Stimulated activated CD4-positive, alpha-beta T cell treated with anti-CD3 and anti-CD28 coated beads, Interleukin-12 subunit alpha, Interleukin-12 subunit beta, amount 100 ng/mL, for 24 hours (primary cell): ENCODE measurements around the gene STARD13.

Source experiments
- DNase-seq, 2 experiments: peaks; one replicate each; pipeline ENCODE4 v3.0.0-alpha.2; 2020; ENCODE audit warnings: low read depth in 2 of 2

STARD13 gene

DNA sequence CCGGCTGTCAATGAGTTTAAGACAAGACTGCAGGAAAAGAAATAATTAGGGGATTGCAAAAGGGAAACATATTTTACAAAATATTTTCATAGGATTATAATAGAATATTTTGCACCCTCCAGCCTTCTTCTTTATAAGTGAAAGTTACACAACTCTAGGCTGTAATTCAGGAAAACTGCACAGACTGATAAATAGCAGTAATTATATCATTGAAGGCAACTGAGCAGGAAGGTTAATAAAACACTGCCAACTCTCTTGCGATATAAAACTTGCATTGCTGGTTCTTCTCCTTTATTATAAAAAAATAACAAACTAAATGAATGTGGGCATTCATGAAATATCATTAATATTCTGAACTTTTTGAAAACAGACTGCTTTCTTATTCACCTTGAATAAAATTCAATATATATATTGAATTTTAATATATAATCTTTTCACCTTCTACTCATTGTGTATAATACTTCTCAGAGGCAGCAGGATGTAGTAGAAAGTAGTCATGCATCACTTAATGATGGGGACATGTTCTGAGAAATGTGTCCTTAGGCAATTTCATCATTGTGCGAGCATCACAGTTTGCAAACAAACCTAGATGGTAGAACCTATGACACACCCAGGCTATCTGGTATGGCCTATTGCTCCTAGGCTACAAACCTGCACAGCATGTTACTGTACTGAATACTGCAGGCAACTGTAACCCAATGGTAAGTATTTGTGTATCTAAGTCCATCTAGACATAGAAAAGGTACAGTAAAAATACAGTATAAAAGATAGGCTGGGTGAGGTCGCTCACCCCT is 24.9 kb upstream of the STARD13 start:
- DNase-seq: no peak

DNA sequence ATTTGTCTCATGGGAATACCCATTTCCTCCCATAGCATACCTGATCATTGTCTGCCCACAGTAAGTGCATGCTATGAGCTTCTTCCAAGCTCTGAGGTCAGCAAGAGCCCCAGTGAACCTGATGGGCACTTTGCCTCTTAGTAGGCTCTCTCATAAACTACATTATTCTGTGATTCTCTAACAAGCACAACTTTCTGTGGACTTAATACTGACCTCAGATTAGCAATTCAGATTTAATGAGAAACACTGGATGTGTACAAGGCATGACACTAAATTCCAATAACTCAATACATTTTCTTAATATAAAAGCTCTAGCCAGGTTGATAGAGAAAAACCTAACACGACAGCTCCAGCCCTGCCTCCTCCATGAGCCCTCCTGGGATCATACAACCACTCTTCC is 23.3 kb upstream of the STARD13 start:
- no peak for DNase-seq

DNA sequence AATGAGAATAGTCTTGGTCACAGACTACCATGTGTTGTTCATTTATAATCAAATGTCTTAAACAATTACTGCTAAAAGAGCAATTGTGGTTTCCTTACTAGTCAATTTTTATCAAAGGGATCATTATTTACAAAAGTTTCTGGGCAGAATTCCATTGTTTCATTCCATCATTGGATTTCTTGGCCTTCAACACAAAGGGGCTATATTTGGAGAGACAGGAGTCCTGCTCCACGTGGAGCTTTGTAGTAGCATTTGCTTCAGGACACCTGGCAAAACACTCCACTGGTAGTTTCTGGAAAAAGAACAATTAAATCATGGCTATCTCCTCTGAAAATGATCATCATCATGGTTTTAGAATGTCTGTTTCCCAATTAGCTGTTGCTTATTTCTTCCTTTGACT is 22.3 kb upstream of the STARD13 start:
- DNase-seq: no peak

DNA sequence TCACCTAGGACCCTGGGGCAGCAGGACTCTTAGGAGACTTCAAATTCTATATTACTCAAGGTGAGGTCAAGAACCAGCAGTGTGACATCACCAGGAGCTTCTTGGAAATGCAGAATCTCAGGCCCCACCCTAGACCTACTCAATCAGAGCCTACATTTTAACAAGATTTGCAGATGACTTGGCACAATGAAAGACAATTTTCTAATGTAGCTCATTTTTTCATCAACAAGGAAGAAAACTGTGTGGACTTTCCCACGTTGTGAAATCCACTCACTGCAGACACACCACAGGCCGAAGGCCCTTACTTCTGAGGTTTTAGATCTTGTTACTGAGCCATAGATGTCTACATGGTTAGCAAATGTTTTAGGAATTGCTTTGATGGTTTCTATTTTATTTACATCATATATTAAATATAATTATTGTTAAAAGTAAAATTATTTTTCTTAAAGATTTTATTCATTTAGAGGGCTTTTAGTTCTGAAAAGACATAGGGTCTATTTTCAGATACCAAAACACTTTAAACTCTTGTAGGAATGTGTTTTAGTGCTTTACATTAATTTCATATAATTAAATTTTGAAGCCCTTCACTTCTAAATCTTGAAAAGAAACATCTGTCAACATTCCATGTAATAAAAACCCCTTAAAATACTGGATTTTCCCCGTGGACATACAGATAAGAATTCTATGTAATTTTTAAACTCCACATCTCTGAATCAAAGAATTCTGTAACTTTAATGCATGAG is 18.5 kb upstream of the STARD13 start:
- DNase-seq: no peak

DNA sequence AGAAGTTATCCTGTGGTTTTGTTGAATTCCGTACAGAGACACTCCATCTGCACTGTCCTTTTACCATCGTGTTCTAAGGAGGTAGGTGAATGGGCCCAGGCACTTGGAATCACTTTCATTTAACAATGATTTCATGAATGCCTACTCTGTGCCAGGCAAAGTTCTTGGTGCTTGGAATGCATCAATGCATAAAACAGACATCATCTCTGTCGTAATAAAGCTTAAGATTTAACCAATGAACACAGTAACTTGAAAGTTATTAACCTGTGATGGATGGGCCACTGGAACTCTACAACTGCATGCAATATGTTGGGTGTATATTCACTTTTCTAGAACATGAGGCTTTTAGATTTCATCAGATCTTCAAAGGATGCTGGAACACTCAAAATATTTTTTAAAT is 14.1 kb upstream of the STARD13 start:
- DNase-seq: no peak

DNA sequence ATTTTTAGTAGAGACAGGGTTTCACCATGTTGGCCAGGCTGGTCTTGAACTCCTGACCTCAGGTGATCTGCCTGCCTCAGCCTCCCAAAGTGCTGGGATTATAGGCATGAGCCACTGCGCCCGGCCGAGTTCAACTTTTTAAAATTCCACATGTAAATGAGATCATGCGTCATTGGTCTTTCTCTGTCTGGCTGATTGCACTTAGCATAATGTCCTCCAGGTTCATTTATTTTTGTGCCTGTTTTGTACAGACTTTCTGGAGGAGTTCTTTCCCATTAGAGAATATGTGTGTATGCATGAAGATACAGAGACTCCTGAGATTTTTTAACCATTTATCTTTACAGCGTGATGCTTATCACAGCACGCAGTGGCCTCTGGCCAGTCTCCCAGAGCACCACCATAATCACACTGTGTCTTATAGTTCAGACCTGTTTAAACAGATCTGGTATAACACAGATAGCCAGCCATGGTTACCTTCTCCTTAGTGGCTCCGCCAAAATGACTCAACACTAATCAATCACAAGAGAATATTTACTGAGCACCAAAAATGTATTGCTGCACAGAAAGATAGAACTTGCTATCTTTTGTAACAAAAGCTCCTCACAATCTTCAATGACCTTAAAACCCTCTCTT is 11.4 kb upstream of the STARD13 start:
- DNase-seq: no peak

DNA sequence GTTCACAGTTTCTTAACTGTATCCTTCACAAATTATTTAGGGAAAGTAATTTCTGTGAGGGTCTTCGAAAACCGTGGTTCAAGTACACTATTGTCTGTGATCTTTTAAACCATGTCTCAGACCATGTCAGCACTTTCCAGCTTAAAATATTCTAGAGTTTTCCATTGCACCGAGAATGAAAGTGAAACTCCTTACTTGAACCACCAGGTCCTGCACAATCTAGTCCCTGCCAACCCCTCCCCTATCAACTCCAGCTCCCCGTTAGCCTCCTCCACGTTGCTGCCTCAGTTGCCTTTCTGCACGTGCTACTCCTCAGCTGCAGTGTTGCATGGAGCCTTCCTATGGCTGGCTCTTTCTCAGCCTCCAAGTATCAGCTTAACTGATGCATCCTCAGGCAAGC is 7.2 kb upstream of the STARD13 start:
- no peak for DNase-seq

DNA sequence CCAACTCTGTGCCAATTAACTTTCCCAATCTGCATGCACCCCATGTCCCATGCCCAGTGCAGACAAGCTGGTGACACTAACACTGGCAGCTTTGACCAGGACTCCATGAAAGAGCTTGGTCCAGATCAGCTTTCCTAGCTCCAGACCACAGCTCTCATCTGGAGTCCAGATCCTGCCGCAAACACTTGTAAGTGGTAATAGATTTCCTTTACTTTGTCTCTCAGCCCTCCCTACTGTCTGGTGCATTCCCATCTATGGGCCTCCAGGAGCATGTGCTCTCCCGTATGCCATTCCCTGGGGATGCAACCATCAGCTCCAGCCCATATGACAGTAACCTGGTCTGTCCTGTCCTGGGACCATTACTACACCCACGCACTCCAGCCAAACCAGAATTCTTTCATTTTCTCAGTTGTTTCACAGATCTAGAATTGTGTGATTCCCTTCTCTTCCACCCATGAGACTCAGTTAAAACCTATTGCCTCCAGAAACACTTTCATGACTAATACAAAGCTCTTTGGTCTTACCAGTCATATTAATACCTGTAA is 4.9 kb upstream of the STARD13 start:
- no peak for DNase-seq

DNA sequence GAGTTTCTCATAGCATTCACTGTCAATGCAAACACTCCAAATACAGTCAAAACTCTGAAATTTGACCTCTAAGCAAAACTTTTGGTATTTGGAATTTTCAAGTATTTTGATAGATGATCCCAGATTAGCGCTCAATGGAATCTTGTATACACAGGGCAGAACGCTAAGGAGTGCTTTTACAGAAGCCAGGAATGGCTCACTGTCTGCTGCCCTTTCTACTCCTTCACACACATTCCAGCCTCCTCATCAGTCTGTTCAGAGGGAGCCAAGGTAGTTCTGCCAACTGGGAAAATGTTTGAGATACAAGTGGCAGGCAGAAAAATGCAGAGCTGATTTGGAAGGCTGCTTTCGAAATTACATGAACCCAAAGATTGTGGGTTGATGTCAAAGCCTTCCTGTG is 4.4 kb upstream of the STARD13 start:
- DNase-seq: no peak

DNA sequence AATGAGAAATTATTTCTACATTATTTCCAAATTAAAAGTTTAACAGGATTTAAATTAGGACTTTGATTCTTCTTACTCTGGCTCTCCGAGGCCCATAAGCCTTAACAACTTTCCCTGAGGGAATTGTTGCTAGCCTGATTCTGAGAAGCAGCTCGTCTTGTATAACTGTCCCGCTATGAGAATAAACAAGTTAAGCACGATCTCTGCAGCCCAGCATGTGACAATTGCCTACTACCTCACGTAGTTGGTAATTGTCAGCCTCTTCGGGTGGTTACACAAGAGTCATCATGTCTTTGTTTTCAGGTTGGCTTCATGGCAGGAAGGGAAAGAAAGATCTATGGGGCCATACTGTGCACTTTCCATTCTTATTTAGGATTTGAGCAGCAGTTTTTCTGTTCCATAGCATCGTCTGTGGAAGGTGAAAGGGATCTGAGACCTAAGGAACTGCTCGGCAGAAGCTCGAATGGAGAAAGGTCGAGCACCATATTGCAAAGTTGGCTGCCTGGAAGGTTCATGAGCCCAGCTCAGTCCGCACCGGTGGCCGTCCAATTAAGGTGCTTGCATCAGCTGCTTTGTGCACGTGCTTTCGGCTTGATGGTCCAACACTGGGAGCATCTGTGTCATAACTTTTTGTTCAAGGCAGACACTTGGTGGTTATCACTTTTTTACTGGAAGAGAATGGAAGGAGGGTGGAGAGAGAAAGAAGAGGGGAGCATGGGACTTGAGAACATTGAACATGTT is 1.8 kb upstream of the STARD13 start:
- no peak for DNase-seq

DNA sequence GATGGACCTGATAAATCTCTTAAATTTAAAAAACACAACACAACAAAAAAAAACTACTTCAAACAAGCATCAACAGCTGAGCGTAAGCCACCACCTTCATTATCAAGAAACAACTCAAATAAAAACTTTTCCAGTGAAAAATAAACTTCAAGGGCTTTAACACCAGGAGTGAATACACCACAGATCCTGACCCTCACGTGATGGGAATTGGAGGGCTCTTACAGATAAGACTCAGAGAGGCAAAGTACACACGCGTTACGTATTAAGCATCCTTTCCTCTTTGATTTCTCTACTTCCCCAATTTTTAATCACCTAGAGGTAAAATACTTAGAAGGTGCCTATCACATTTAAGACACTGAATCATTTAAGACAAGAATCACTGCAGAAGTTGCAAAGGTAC is 573 bp upstream of the STARD13 start:
- DNase-seq: no peak

DNA sequence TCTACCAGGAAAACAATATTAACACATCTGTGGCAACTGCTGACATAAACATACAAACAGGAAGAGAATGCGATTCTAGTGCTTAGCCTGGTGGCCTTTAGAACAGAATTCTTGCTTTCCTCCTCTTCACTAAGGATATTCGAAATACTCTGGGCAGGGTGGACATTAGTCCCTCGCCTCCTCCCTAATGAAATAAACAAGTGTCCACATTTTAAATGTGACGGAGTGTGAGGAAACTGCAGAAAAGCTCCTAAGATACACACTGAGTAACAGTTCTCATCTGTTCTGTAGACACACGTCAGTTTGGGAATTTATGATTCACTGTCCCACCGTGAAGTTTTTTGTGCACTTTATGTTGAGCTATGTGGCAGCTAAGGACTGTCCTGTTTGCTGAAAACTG is 639 bp downstream of the STARD13 start:
- DNase-seq: no peak

DNA sequence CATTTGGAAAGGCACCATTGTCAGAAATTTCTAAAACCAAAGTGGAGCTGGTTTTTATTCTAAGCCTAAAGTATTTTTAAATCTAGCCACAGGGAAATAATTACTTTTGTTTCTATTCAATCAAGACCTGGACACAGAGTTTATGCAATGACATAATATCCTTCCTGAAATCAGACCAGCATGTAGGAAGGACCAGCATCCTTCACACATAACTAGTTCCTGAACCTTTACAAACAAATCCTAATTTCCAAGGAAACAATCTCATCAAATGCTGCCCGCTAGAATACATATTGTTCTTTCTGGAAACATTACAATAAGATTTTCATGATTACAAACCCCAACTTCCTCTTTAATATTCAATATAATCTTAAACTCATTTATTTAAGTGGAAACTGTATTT is 1.5 kb downstream of the STARD13 start:
- DNase-seq: no peak

DNA sequence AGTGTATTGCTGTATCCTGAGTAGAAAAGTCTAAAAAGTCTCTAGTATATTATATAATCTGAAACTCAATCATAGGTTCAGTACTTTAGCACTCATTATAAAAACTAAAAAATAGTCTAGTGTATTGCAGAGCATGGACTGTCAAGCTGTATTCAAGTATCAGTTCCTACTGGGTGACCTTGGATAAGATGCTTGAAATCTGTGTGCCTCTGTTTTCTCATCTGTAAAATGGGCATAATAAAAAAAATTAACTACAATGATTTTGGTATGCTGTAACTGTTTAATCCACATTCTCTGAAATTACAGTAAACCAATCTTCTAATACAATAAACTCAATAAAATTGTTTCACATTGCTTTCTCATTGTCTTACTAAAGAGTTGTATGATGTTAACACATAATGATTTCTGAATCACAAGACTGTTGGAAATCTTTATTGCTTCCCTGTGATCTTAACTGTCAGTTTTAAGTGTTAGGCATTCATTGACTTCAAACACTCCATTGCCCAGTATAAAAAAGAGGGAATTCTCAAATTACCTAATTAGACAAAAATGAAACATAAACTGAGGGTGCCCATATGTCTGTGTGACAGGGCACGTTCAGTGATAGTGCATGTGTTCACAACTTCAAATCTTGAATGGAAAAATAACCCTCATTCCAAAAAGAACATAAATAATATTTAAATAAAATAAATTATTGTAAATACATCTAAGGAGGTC is 2.2 kb downstream of the STARD13 start:
- no peak for DNase-seq

DNA sequence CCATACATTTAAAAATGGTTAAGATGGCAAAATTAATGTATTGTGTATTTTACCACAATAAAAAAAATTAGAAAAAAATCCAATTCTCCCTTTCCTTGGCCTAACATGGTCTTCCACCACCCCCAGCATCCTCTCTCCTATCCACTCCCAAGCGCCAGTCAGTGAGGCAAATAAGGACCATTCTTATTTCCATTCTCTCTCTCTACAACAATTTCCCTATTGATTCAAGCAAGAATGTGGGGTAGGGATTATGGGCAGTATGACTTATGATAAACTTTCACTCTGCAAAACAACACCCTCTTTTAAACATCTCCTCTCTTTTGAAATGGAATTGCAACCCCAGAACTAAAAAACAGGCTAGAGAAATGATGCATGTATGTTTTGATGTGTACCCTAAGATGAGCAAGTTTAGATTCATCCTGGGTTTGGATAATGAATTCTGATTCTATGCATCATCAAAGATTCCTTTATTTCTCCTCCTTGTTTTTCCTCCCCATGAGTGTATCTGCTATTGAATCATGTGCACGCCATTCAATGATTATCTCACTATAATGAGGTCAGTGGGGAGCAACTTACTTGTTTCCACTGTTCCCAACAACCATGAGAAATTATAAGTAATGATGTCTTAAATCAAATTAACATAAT is 3.5 kb downstream of the STARD13 start:
- no peak for DNase-seq

DNA sequence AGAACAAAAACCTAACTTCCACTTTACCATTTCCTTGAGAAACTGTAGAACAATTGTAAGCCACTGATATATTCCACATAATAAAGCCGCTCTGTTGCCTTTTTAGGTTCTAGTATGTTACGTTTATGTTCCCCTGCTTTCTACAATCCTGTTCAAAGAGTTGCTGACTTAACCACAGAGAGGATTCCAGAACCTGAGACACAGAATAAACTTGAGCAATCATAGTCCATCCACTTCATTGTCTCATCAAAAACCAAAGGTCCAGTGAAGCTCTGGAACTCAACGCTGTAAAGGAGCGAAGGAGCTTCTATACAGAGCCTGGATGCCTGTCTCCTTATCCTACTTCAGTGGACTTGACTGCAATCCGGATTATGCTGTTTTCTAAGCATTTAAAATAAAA is 4.6 kb downstream of the STARD13 start:
- DNase-seq: no peak

DNA sequence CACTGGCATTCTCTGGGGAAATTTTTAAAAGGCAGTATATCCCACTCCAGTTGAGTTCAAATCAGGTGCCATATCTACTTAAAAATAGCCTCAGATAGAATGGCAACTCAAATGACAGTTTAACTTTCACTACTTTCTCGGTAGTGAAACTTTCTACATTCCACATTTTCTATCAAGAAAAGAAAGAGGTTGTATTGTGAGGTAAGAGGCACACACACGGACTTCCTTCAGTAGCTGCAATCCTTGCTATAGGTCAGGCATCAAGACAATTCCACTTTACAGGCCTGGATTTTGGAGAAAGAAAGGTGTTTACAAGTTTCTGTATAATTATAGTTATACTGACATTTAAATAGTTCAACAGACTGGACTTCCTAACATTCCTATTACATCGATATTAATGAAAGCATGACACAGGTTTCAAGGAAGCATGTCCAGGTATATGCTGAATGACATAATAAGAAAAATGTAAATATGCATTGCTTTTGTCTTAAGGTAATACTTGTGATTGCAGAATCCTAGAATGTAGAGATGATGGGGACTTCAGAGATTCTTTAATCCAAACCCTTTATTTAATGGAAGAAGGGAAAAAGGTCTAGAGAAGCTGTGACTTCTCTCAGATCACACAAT is 5.2 kb downstream of the STARD13 start:
- no peak for DNase-seq

DNA sequence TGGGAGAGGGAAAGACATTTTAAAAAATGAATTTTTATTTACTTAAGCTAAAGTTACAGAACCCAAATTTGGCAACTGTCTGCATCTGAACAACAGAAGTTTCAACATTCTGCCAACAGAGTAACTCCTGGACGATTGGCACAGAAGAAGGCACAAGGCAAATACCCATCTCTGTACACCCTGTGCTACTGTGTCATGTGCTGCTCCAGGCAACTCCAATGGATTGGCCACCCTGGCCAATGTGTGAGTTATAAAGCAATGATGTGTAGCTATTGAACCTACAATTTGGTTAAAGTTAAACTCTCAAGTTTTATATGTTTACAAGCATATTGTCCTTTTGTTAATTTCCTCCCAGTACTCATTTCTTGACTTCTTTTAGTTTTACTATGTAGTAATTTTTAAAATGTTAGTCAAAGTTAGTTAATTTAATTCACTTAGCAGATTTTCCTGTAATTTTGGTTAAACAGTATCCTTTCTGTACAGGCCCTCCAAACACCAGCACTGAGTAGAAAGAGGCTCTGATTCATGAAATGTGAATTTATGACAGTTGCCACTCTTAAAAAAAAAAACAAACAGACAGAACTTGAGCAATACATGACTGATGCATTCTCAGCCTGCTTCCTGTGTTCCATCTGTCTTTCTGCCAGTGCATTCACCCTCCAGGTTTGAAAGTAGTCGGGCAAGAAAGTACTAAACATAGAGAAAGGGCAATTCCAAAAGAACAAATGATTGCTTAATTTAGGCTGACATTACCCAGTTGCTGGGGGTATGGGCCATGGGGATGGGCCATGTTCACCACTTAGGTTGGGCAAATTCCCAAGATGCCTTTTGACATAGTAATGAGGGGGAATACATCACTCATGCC is 5.9 kb downstream of the STARD13 start:
- DNase-seq: no peak

DNA sequence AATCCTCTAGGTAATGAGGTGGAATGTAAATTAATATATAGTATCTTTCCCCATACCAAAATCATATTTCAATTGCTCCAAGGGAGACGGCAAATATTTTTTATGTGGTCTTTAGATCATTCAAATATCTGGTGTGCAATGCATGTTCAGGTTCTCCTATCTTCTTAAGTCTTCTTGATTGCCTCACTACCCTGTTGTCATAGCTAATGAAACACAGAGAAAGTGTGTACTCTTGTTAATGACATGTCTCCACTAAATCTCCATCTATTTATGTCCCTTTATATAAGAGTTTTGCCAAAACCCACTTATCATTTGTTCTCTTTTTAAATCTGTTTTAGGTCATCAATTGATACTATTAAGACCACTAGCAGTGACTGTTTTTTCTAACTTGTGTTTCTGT is 6.6 kb downstream of the STARD13 start:
- no peak for DNase-seq
